GM12875 (cell line): ENCODE data around the gene EXOSC7.

Source experiments
- H3K4me3 ChIP-seq: one replicate; pipeline ENCODE4 v1.5.1; 2011; ENCODE audit warnings: low read depth, low read length, control low read depth
- CTCF ChIP-seq: IDR thresholded peaks from 2 replicates; pipeline ENCODE4 v1.5.1; 2011; ENCODE audit warnings: low read depth, mild to moderate bottlenecking, control low read depth, inconsistent platforms, low read length, moderate library complexity, borderline replicate concordance; ENCODE audit not compliant: insufficient read depth

The EXOSC7 gene

DNA sequence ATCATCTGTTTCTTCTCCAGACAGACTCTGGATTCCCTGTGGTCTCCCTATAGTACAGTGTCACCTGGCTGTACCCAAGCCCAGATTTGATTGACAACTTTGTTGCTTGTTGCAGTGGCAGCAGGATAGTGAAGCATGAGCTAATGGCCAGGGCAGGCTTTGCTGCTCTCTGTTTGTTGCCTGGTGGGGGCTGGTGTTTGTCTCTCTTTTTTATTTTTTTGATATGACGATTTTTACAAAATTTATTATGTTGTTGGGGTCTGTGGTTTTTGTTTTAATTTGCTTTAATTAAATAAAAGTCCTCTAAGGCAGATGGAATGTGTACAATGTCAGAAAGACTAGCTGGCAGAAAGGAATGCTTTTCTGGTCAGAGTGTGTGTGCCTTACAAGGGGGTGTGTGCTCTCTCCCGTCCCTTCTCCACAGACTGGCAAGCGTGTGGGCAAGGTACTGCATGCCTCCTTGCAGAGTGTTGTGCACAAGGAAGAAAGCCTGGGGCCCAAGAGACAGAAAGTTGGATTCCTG, 34.8 kb downstream of the EXOSC7 start:
- TF ChIP-seq CTCF: no peak
- no peak overlapping the region for H3K4me3 ChIP-seq

DNA sequence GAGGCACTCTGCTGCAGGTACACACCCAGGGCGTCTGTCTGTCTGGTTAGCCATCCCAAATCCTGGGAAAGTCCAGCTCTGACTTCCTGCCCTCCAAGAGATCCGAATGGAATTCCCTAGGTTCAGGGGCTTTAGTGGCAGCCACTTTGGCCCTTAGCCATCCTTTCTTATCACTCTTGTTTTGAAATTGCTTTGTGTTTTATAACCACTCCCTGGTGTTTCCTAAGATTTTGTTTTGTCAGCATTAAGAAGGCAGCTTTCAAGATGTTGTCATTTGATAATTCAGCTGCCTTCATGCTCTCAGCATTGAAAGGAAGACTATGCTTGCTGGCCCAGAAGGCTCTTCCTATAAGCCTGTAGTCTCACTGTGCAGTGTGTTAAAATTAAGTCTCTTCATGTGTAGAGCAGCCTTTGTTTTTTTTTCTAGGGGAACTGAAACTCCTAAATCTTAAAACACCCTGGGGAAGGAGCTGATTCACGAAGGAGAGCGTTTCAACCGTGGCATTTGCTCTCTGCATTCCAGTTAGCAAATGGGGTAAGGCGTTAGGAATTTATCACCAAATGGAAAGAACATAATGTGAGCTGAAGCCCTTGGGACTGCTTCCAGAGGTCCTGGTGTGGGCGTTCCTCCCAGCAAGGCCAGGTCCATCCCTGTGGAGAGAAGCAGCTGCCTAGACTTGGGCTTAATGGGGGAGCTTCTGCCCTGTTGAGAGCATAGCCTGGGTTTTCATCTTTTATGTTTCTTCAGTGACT, 35.9 kb downstream of the EXOSC7 start:
- no peak overlapping the region for H3K4me3 ChIP-seq
- TF ChIP-seq CTCF: no peak

GRCh38 chr3:45012577-45012976, 36.5 kb downstream of the EXOSC7 start:
- TF ChIP-seq CTCF: no peak
- H3K4me3 ChIP-seq: no peak overlapping the region

- no peak overlapping the region for H3K4me3 ChIP-seq
- no peak for TF ChIP-seq CTCF
Measured at GRCh38 chr3:45016916-45017315, 40.9 kb downstream of the EXOSC7 start.

GRCh38 chr3:45017821-45018220, 41.8 kb downstream of the EXOSC7 start:
- no peak for TF ChIP-seq CTCF
- no peak overlapping the region for H3K4me3 ChIP-seq

DNA sequence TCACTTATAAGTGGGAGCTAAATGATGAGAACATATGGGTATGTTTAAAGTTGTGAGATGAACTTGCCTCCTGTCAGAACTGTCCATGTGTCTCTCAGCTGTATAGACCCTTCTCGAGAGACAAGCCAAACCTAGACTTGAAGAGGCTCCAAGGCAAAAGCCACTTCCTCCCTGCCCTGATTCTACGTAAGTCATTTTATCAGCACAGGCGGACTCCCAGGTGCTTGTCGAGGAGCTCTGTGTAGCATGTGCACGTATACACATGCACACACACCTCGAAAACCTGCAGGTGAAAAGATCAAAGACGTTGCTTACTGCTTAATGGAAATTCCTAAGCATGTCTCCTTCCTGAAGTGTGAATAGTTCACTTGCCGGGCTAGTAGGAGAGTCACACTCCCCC, 44.5 kb downstream of the EXOSC7 start:
- no peak for TF ChIP-seq CTCF
- no peak overlapping the region for H3K4me3 ChIP-seq
